GM19438 (cell line): ENCODE measurements around the gene SLC1A3.

Source experiments
- ATAC-seq: cut with Tn5 transposase; IDR thresholded peaks from one replicate; pipeline ENCODE4 v1.9.1; 2021; ENCODE audit warnings: low read depth; ENCODE audit not compliant: unreplicated experiment

Gene SLC1A3

GRCh38 chr5:36708996-36709395, 102.6 kb downstream of the SLC1A3 start:
- ATAC-seq = no peak

- ATAC-seq = no peak
These were observed 103.6 kb downstream of the SLC1A3 start for GRCh38 chr5:36710039-36710438.

- ATAC-seq = no peak
These were observed 106.3 kb downstream of the SLC1A3 start for GRCh38 chr5:36712706-36713105.

GRCh38 chr5:36713541-36713940, 107.1 kb downstream of the SLC1A3 start:
- no peak for ATAC-seq

DNA sequence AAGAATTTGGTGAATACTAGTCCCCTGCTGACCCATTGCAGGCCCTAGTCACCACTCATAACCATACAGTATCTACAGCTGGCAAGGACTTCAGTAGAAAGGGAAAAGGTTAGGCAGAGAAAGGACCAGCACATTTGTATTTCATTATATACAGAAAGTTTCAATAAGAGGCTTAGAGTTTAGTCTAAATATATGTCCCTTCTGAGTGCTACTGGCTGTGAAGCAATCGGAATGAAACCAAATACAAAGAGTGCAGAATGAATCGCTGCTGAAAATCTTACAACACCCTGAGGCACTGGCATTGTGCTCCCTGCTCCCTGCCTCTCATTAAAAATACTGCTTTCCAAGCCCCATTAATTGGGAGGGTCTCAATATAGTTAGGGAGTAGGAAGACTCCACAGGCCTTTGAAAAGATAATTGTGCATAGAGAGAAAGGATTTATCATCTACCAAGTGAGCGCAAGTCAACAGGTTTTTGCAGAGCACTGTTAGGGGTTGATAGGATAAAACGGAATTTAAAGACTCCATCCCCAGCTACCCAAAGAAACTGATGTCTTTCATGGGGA, 110.8 kb downstream of the SLC1A3 start:
- no peak for ATAC-seq

DNA sequence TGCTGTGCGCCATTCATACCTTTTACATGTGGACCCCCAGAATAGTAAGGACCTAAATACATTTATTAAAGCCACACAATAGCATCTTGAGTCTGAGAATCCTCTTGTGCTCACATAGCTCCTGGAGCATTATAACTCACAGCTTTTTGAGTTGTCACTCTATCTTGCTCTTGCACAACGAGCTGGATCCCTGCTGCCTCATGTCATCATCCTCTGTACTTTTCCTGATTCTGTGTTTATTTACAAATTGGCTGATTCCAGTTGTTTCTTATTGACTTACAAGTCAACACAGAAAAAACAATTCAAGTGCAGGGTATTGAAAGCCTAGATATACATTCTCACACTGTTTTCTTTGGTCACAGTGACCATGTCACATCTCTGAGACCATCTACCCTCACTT, 112.9 kb downstream of the SLC1A3 start:
- no peak for ATAC-seq

GRCh38 chr5:36720688-36721087, 114.3 kb downstream of the SLC1A3 start:
- ATAC-seq = no peak

DNA sequence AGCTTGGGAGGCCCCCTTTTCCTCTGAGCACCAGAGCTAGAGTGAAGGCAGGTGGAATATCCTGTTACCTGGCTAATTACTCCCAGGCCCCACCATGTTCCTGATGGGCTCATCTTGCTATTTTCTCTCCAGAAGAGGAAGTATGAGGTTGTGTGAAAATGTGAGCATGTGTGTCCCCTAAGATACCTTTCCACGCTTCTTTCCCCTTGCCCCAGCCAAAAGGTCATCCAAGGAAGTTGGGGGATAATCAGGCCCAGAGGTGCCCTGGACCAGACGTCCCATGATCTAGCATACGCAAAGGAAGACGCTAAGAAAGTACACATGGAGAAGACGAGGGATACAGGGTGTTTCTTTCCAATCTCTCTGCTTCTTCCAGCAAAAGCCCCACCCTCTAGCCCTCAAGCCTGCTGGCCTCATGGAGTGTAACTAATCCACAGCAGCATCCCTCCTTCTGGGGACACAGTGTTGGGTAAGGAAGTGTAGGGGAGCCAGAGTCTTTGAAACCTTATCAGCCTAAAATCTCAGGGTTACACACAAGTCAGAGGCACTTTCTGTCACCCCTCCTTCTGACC, 115.3 kb downstream of the SLC1A3 start:
- no peak for ATAC-seq

DNA sequence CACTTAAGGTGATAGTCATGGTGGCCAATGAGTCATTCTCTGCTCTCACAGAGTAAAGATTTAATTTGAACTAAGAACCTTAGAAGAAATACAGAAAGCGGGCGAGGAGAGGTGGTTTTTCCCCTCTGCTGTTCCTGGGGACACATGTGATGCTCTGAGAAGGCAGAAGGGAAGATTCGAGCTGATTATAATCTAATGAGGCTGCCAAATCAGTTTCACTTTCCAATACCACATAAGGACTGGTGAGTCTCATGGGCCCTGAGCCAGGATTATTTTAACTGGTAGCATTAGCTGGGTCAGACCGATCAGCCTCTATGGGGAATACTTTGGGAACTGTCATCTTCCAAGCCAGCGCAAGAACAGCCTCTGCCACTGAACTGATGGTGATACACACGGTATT, 116.5 kb downstream of the SLC1A3 start:
- no peak for ATAC-seq

DNA sequence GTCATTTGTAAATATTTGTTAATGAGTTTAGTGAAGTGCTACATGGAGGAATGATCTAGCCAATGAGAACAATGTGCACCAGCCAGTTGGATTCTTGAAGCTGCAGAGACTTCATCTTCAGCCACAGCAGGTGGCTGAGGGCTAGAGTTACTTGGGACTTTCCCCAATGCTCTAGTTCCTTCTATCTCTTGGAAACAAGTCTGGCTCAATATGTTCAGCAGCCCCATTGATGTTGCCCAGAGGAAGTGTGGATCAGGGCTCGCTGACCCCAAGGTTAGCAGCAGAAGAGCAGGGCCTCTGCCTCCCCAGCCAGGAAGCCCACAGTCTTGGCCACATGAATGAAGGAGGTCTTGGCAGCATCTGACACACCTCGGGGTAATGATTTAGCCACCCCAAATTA, 117.5 kb downstream of the SLC1A3 start:
- peak; percentile 57 for ATAC-seq

- ATAC-seq = peak; percentile 76
These were observed 118.3 kb downstream of the SLC1A3 start for GRCh38 chr5:36724467-36725332.

- no peak for ATAC-seq
These were observed 119.9 kb downstream of the SLC1A3 start for GRCh38 chr5:36726317-36726716.

DNA sequence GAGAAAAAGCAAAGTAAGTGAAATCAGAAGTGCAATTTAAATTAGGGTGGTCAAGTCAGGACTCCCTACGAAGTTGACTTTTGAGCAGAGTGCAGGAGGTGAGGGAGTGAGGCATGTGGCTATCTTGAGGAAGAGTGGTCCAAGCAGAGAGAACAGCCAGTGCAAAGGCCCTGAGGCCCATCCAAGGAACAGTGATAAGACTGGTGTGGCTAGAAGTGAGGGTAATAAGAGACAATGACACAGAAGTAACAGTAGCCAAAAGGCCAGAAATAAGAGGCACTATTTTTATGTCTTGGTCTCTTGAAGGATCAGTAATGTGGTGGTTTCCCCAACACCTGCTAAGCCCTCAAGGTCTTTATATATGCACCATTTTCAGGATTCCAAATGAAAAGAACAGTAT, 120.4 kb downstream of the SLC1A3 start:
- ATAC-seq = no peak

DNA sequence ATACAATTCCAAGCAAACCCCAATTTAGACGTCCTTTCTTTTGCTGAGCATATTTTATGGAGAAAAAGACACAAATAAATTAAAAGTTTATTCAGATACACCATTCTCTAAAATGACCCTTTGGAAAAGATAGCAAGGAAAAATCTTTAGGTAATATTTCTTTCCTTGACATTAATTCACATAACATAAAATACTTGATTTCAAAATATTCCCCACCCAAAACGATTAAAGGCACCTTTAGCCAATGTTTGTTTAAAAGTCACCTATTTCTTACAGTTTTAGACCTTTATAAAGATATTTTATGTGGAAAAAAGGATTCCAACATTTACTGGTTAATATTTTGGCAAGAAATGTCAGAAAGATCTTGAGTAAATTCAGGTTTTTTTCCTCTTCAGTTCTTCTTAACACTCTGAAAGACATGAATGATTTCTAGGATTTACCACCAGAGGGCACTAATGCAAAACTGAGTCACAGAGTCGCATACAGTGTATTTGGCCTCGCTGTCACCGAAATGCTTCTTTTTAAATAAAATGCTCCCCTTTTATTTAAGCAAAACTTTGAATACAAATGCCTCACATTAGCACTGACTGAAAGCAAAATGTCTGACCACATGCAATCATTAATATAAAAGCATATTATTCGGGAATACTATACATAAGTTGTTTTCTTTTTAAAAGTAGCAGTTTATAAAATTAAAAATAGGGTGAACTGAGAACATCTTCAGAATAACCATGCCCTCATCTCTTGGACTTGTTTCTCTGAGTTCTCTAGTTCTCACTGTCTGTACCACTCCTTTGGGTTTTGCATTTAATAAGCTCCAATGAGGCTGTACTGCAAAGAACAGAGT, 122.5 kb downstream of the SLC1A3 start:
- ATAC-seq = no peak

DNA sequence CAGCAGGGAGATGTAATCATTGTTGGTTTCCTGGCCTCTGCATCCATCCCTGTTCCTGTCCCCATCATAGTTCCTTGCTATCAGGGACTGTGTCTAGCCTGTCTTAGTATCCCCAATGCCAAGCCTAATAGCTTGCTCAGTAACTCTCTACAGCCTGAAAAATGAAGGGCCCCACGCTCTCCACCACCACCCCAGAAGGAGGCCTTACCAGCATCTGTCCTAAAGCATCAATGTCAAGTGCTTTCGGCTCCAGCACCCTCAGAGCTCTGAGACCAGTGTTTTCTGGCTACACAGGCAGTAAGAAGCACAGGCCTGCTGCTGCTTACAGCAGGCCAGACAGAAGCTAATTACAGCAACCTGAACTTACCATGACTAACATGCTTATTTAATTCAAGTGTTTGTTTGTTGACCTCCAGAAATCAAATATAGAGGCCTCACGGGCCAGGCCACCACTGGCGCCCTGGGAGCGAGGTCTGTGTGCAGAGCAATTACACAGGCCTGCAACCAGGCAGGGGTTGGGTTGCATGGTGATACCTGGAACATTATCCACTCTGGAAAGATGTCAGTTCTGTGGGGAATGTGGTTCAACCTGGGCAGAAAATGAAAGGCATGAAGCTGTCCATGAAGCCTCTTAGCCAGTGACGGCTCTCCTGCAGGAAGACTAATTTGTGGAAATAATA, 124.3 kb downstream of the SLC1A3 start:
- ATAC-seq = no peak

GRCh38 chr5:36733183-36733582, 126.8 kb downstream of the SLC1A3 start:
- ATAC-seq = no peak

GRCh38 chr5:36734422-36734821, 128.0 kb downstream of the SLC1A3 start:
- no peak for ATAC-seq

DNA sequence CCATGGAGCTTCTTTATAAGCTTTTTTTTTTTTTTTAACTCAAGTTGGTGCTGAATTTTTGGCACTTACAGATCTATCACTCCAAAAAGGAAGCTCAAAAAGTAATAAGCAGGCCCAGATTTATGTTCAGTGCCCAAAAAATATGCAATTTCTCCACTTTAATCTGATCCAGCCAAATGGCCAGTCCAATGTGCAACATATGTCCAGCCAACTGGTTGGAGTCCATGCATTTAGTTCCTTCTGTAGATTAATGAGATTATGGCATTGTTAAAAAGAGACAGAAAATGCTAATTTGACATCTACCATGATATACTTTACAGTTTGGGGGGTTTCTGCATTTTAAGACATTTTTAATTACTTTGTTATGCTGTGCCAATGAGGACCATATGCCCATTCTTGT, 129.5 kb downstream of the SLC1A3 start:
- no peak for ATAC-seq
